GM19467 (cell line): ENCODE results near the gene C2CD4B.

Source experiments
- ATAC-seq: cut with Tn5 transposase; IDR thresholded peaks from one replicate; pipeline ENCODE4 v1.9.1; 2021; ENCODE audit warnings: mild to moderate bottlenecking, moderate library complexity; ENCODE audit not compliant: unreplicated experiment

C2CD4B gene, protein sequence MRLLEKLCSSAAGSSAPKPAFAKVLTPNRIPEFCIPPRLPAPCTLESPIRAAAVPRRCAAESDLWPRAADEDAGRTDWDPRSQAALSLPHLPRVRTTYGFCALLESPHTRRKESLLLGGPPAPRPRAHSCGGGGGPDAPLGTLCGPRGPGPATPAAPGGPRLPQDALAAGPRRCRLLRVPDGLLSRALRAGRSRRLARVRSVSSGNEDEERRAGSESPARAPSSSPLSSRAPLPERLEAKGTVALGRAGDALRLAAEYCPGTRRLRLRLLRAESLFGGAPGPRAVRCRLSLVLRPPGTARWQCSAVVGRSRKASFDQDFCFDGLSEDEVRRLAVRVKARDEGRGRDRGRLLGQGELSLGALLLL

DNA sequence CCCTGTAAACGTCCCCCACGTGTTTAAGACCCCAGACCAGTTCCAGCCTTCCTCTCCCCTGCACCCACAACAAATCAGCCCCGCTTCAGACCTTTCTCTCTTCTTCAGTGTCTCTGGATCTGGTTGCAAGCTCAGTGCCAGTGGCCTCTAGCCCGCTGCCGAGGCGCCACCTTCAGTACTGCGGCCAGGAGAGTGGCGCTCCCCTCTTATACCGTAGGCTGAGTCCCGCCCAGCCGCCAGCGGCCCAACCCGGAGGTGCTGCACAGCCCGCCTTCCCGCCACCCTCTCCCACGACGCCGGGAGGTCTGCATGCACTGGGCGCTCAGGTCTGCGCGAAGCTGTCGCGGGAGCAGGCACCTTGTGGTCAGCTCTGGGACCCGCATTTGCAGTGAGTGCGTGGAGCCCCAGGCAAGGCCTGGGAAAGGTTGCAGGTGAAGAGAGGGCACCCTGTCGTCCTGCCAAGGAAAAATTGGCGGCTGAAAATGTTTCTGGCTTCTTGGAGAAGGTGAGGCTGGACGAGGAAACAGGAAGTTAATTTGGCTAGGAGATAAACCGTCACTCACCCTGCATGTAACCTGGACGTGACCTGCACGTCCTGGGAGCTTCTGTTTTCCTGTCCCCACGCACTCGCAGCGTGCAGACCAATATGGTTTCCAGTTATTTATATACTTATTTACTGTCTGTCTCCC, at the start of gene C2CD4B:
TSS of gene C2CD4B (minus strand) at position 182 of the 689 bp plus-strand sequence. CDS start 301 bp downstream, outside the sequence.
- no peak for ATAC-seq

DNA sequence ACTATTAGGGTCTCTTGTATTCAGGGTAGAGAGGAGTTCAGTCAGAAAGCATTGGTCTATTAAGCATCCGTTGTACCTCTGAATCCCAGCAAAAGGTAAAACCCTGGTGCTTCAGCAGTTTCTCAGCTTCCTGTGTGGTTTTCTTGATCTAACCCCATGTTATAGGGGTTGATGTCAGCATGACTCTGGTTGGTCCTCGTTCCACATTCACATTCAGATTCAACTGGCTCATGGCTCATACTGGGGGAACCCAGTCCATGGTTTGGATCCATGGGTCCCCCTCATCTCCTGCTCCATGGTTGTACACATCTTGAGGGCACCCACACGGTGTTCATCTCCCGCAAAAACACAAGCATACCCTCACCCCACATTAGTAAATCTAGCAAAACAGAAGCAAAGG, 47.7 kb upstream of the C2CD4B start:
- ATAC-seq: no peak

DNA sequence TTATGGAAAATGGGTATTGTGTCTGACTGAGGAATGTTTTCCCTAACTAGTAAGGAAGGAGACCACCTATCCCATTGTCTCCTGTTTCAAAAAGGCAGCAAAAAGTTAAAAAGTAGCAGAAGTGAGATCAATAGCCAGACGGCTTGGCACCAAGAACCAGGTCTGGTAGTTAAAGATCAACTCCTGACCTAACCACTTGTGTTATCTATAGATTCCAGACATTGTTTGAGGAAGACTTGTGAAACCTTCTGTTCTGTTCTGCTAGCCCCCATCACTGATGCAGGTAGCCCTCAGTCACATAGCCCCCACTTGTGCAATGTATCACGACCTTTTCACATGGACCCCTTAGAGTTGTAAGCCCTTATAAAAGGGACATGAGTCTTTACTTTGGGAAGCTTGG, 46.3 kb upstream of the C2CD4B start:
- no peak for ATAC-seq

DNA sequence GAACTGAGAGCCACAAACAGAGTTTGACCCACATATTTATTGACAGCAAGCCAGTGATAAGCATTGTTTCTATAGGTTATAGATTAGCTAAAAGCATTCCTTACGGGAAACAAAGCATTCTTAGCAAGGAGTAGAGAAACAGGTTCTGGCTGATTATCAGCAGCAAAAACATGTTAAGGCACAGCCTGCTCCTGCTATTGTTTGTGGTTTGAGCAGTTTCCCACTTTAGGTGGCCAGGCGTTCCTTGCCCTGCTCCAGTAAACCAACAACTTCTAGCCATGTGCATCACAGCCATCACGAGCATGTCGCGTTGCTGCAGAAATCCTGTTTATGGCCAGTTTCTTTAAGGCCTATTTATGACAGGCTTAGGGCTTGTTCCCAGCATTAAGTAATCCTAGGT, 44.7 kb upstream of the C2CD4B start:
- ATAC-seq: no peak

DNA sequence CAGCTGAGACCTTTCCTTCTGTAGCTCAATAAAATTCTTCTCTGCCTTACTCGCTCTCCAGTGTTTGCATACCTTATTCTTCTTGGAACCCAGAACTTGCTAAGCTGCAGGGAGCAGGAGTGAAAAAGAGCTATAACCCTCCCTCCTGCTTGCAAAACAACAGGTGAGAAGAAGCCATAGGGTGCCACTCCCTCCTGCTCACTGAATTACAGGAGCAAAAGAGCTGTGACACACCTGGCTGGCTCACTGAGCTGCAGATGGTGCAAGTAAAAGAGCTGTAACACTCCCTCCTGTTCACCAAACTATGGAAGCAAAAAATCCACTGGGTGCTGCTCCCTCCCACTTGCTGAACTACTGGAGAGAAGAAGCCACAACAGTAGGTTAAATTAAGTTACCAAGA, 44.2 kb upstream of the C2CD4B start:
- ATAC-seq: no peak

DNA sequence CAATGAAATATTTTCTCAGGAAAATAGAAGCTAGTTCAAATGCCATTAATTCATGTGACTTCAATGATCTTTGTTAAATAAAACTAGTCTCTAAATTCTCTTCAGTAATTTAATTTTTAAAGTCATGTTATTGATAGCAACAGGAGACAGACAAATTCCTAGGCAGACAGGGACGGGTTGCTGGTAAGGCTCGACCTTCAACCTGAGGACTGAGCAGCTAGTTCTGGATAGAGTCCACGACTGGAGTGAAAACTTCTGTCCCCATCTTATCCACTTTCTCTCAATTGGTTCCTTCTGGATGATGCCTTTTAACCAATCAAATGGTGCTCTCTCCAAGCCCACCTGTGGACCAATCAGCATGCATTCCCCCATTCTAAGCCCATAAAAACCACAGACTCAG, 43.8 kb upstream of the C2CD4B start:
- no peak for ATAC-seq

DNA sequence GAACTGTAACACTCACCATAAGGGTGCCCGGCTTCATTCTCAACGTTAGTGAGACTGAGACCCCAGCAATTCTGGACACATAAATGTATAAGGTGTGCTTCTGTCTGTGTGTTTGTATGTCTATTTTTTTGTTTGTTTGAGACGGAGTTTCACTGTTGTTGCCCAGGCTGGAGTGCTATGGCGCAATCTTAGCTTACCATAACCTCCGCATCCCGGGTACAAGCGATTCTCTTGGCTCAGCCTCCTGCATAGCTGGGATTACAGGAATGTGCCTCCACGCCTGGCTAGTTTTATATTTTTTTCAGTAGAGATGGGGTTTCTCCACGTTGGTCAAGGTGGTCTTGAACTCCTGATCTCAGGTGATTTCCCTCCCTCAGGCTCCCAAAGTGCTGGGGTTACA, 43.3 kb upstream of the C2CD4B start:
- no peak for ATAC-seq

DNA sequence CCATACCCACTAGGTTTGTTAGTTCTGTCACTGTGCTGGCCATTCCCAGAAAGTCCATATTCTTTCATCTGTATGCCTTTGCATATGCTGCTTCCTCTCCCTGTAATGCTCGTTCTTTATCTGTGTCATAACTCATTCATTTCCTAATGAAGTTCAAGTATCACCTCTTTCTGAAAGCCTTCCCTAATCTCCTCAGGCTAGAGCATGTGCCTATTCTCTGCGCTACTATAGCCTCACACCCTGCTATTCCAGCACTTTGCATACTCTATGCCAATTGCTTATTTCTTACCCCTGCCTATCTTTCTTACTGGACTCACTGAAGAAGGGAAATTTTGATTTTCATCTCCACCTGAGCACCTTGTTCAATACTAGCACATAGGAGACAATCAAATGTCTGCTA, 25.6 kb upstream of the C2CD4B start:
- no peak for ATAC-seq

DNA sequence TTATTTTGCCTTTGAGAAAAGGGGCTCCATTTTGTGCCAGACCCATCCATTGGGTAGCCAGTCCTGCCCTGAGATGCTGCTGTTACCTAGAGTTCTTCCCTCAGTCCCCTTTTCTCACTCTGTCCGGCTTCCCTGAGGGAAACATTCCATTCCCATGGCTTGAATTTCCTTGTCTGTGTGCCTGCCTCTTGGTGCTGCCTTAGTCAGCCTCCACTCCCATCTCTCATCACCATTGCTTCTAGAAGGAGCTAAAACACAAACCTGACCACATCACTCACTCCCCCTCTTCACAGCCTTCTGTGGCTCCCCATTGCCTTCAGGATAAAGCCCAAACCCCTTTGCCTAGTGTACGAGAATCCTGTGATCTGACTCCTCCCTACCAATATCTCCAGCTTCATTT, 25.2 kb upstream of the C2CD4B start:
- ATAC-seq: no peak

DNA sequence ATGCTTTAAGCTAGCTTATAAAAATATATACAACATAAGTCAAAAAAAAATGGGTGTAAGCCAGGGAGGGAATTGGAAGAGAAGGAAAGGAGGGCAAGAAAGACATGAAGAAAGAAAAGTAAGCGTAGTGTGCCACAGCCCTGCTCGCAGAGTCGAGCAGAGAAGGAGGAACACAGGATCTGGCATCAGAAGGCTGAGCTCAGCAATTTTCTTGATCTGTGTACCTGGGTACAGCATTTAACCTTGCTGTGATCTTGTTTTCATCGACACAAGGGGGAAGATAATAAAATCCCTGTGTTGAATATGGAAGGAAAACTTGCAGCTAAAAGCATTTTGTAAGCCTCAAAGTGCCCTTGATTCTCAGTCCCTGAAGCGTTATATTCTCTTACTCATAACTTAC, 23.7 kb upstream of the C2CD4B start:
- no peak for ATAC-seq

DNA sequence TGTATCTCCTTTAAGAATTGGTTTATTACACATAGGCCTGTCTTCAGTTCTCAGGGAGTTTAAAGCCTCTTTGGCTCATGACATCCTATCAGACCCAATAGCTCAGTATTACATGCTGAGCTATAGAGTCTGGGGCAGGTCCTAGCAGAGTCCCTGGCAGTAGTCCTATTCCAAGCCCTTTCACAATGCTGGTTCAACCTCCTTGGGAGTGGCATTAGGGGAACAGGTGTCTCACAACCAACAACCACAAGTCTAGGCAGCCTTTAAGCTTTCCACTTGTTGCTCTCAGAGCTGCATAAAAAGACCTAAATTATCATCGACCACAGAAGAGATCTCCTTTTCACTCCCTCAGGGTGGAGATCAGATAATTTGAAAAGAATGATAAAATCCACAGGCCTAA, 22.8 kb upstream of the C2CD4B start:
- ATAC-seq: no peak

DNA sequence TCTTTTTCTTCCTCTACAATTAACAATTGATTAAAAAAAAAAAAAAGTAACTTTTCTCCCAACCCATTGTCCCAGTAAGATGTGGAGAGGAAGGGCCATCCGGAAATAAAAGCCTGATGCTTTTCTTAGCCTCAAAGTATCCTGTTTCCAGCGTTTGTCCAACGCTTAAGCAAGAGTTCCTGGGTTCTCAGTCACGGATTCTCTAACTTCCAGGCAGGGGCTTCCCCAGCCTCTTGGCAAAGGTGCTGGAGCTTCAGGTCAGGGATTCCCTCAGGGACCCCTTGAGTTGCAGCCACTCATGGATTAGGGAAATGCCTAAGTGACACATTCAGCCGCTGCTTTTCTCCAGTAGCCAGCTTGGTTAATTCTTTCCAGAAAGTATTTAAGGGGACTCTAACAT, 22.3 kb upstream of the C2CD4B start:
- no peak for ATAC-seq

DNA sequence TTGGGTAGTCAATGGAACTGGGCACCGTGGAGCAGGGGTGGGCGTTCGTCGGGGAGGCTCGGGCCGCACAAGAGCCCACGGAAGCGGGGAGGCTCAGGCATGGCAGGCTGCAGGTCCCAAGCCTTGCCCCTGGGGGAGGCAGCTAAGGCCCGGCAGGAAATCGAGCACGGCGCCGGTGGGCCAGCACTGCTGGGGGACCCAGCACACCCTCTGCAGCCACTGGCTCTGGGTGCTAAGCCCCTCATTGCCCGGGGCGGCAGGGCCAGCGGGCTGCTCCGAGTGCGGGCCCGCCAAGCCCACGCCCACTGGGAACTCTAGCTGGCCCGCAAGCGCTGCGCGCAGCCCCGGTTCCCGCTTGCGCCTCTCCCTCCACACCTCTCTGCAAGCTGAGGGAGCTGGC, 21.5 kb upstream of the C2CD4B start:
- no peak for ATAC-seq

DNA sequence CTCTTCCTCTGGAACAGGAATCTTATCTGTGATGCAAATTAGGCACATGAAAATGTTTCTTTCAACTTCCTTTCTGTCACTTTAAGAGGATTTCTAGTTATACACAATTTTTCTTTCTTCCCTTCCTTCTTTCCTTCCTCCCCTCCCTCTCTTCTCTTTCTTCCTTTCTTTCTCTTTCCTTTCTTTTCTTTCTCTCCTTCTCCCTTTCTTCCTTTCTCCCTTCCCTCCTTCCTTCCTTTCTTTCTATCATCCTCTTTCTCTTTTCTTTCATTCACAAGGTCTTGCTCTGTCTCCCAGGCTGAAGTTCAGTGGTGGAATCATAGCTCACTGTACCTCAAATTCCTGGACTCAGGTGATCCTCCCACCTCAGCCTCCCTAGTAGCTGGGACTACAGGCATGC, 18.0 kb upstream of the C2CD4B start:
- no peak for ATAC-seq

DNA sequence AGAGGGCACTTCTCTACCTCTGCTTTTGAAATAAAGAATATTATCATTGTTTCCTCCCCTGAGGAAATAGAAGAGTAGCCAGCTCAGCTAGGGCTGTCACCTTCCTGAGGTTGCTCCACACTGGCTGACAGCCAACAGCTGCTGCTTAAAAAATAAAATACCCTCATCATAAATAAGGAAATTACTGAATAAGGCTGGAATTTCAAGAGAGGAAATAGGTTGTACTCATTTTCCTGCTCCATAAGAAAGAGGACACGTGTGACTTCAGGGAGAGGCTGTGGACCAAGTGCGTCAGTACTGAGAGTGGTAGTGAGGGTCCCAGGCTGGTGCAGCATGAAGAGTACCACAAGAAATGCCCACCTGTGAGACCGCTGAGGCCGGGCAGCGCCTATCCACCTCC, 8.1 kb upstream of the C2CD4B start:
- ATAC-seq: no peak

DNA sequence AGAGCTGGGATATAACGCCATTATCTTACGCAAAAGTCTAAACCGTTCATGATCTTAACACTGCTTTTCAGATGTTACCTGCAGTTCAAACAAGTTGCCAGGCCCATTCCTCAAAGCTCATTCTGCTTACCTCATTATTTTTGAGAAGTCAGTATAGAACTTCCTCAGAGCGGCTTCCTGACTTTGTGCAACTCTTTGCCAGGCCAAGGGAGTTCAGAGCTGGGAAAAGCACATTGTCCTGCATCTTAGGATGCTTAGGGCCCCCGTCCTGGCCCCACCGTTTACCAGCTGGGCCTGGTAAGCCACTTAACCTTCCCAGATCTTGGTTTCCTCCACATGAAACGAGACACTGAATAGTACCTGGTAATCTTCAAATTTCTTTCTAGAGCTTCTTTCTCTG, 6.8 kb upstream of the C2CD4B start:
- ATAC-seq: no peak

DNA sequence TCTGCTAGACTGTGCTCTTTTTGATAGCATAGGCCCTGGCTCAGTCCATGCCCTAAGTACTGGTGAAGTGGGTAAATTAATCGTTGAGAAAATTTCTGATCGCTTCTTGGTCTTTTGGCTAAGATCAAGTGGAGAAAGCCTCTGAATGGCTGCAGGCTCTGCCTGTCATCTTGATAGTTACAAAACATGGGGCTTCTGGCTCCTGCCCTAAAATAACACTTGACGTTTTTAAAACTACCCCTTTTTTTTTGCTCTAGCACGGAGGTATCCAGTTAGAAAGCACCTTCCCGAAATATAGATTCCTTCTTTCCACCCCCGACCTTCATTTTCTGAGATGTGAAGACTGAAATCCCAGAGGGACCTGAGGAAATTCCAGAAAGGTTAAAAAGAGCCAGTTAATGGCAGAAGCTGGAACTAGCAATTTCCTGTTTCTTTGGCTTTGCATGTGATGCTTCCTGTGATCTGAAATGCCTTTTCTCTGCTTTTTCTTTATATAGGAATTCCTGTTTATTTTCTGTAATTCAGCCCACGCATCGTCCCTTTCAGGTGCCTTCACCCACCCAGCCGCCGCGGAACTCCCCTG, 799 bp upstream of the C2CD4B start:
- no peak for ATAC-seq

DNA sequence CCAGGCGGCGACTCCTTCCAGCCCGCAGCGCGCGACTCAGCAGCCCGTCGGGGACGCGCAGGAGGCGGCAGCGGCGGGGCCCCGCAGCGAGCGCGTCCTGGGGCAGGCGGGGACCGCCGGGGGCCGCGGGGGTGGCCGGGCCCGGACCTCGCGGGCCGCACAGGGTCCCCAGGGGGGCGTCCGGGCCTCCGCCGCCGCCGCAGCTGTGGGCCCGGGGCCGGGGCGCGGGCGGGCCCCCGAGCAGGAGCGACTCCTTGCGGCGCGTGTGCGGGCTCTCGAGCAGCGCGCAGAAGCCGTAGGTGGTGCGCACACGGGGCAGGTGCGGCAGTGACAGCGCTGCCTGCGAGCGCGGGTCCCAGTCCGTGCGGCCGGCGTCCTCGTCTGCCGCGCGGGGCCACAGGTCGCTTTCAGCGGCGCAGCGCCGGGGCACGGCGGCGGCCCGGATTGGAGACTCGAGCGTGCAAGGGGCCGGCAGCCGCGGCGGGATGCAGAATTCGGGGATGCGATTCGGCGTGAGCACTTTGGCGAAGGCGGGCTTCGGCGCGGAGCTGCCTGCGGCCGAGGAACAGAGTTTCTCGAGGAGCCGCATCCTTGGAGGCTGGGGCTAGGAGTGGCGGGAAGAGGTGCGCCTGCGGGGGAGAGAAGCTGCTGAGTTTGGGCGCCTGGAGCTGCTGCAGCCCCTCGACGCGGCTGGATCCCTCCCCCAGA, 535 bp downstream of the C2CD4B start:
- ATAC-seq: no peak

DNA sequence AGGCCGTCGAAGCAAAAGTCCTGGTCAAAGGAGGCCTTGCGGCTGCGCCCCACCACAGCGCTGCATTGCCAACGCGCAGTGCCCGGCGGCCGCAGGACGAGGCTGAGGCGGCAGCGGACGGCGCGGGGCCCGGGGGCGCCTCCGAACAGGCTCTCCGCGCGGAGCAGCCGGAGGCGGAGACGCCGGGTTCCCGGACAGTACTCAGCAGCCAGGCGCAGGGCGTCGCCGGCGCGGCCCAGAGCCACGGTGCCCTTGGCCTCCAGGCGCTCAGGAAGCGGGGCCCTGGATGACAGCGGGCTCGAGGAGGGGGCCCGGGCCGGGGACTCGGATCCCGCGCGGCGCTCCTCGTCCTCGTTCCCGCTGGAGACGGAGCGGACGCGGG, 1.1 kb downstream of the C2CD4B start:
- no peak for ATAC-seq

DNA sequence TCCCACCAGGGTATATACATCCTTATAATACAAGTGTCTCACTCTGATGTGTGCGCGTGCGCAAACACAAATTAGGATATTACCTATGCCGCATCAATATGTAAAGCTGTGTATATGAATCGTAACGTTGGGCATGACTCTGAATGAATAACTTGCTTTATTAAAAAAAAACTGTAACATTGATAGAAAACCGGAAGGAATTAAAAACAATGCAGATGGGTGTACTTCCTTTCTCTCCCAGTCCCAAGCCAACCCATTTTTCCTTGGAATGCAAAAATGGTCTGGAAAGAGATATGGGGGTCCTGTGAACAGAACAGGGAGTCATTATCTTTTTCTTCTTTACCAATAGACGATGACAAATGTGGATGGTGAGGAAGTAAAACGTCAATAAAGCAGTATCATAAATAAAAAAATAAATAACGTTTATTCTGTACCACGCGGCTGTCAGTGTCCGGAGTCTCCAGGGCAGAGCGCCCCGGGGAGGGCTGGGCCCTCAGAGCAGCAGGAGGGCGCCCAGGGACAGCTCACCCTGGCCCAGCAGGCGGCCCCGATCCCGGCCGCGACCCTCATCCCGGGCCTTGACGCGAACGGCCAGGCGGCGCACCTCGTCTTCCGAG, 1.6 kb downstream of the C2CD4B start:
- no peak for ATAC-seq

DNA sequence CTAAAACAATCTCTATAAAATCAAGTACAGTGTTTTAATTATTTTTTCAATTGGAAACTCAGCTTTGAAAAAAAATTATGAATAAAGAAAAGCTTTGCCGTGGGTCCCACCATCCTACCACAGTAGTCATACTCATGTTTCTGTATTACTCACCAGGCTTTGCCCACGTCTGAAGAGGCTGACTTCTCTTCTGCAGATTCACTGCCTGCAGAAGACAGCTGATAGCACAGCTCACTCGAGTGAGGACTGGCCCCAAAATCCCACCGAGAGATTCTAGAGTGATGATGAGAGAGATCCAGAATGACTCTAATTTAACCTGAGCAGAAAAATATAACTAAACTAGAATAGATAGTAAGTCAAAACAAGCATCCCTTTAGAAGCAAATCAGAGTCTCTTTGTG, 11.9 kb downstream of the C2CD4B start:
- ATAC-seq: no peak
